Ectodermal cell (in vitro differentiated cells): ENCODE results near the gene RPA3.
"Not testable (repeated sequence)": the region's sequence is repeated elsewhere in the genome, so short reads cannot be mapped to it uniquely, and the experiment has no call there.

ENCODE experiments used
- H3K27ac ChIP-seq: 2 replicates; pipeline ENCODE4 v1.7.0; 2013; ENCODE audit warnings: mild to moderate bottlenecking, low read depth, low read length; ENCODE audit not compliant: insufficient read depth, poor library complexity, severe bottlenecking
- H3K27me3 ChIP-seq: 2 replicates; pipeline ENCODE4 v1.7.0; 2013; ENCODE audit warnings: mild to moderate bottlenecking, low read length; ENCODE audit not compliant: insufficient read depth, control insufficient read depth, poor library complexity, severe bottlenecking
- H3K36me3 ChIP-seq: one replicate; pipeline ENCODE4 v1.7.0; 2013; ENCODE audit warnings: low read length; ENCODE audit not compliant: control insufficient read depth, insufficient read depth
- H3K4me1 ChIP-seq: one replicate; pipeline ENCODE4 v1.7.0; 2013; ENCODE audit warnings: low read length; ENCODE audit not compliant: control insufficient read depth, insufficient read depth
- H3K4me3 ChIP-seq: 2 replicates; pipeline ENCODE4 v1.7.0; 2013; ENCODE audit warnings: low read depth, low read length, control low read depth; ENCODE audit not compliant: insufficient read depth
- H3K9me3 ChIP-seq: 2 replicates; pipeline ENCODE4 v1.7.0; 2013; ENCODE audit warnings: mild to moderate bottlenecking, low read length, moderate library complexity; ENCODE audit not compliant: control insufficient read depth
- WGBS, 2 experiments: methylation state at CpG; one replicate each; pipeline ENCODE4 v1.1.7; 2013; ENCODE audit warnings: missing lambda C conversion rate in 2 of 2; 5-methylcytosine and 5-hydroxymethylcytosine counted together

RPA3 gene

GRCh38 chr7:7664291-7664690 is 54.1 kb downstream of the RPA3 start:
- Histone ChIP-seq H3K36me3 (no peaks in the 10 kb centered on the region), H3K27ac (no peak overlapping the region)
- 88 to 94% methylated on average over 3 of the region's 3 CpGs for WGBS, 2 experiments

GRCh38 chr7:7662527-7662926 is 55.9 kb downstream of the RPA3 start:
- H3K4me1 ChIP-seq = no peaks in the 10 kb centered on the region

More at GRCh38 chr7:7664291-7664690, 54.1 kb downstream of the RPA3 start:
- H3K4me3 ChIP-seq = no peak overlapping the region
- H3K4me1 ChIP-seq = no peaks in the 10 kb centered on the region
- H3K27me3 ChIP-seq = no peaks in the 10 kb centered on the region
- no peaks in the 10 kb centered on the region for H3K9me3 ChIP-seq

GRCh38 chr7:7656459-7656858 is 61.9 kb downstream of the RPA3 start:
- H3K9me3 ChIP-seq, H3K36me3 ChIP-seq, H3K27ac ChIP-seq, H3K27me3 ChIP-seq, H3K4me3 ChIP-seq, H3K4me1 ChIP-seq: not testable (repeated sequence)
- WGBS, 2 experiments = 94 to 95% methylated on average over 2 to 3 of the region's 3 CpGs

More at GRCh38 chr7:7662527-7662926, 55.9 kb downstream of the RPA3 start:
- no peaks in the 10 kb centered on the region for H3K9me3 ChIP-seq
- no peak overlapping the region for H3K27ac ChIP-seq
- no peaks in the 10 kb centered on the region for H3K27me3 ChIP-seq
- 70 to 71% methylated on average over 6 of the region's 6 CpGs for WGBS, 2 experiments
- no peaks in the 10 kb centered on the region for H3K36me3 ChIP-seq
- H3K4me3 ChIP-seq = no peak overlapping the region

GRCh38 chr7:7654964-7655715 is 63.3 kb downstream of the RPA3 start:
- no peaks in the 10 kb centered on the region for H3K4me1 ChIP-seq
- no peaks in the 10 kb centered on the region for H3K27me3 ChIP-seq
- 94 to 100% methylated on average over 2 of the region's 4 CpGs for WGBS, 2 experiments
- H3K27ac ChIP-seq = no peak overlapping the region
- no peak overlapping the region for H3K4me3 ChIP-seq
- H3K9me3 ChIP-seq = no peaks in the 10 kb centered on the region
- no peaks in the 10 kb centered on the region for H3K36me3 ChIP-seq

- Histone ChIP-seq H3K4me1 (no peaks in the 10 kb centered on the region), H3K27me3 (no peaks in the 10 kb centered on the region), H3K36me3 (no peaks in the 10 kb centered on the region), H3K27ac (no peak overlapping the region), H3K4me3 (no peak overlapping the region), H3K9me3 (no peaks in the 10 kb centered on the region)
- 40 to 52% methylated on average over 2 to 3 of the region's 3 CpGs for WGBS, 2 experiments
These were observed 64.7 kb downstream of the RPA3 start for GRCh38 chr7:7653593-7654187.

GRCh38 chr7:7652798-7653540 is 65.4 kb downstream of the RPA3 start:
- Histone ChIP-seq H3K27me3 (no peaks in the 10 kb centered on the region), H3K4me1 (no peaks in the 10 kb centered on the region), H3K27ac (no peak overlapping the region), H3K9me3 (no peaks in the 10 kb centered on the region), H3K36me3 (no peaks in the 10 kb centered on the region), H3K4me3 (no peak overlapping the region)
- WGBS, 2 experiments = no CpG with 5 or more reads among the region's 1 CpG

GRCh38 chr7:7651479-7651878 is 66.9 kb downstream of the RPA3 start:
- Histone ChIP-seq H3K27ac (no peak overlapping the region), H3K9me3 (no peaks in the 10 kb centered on the region), H3K4me3 (no peak overlapping the region), H3K4me1 (no peaks in the 10 kb centered on the region), H3K27me3 (no peaks in the 10 kb centered on the region), H3K36me3 (no peaks in the 10 kb centered on the region)
- 60 to 100% methylated on average over 2 to 3 of the region's 3 CpGs for WGBS, 2 experiments

GRCh38 chr7:7650682-7651206 is 67.7 kb downstream of the RPA3 start:
- no peaks in the 10 kb centered on the region for H3K27me3 ChIP-seq
- no peak overlapping the region for H3K4me3 ChIP-seq
- WGBS, 2 experiments = 91 to 98% methylated on average over 2 of the region's 2 CpGs
- H3K27ac ChIP-seq = no peak overlapping the region
- no peaks in the 10 kb centered on the region for H3K4me1 ChIP-seq
- no peaks in the 10 kb centered on the region for H3K9me3 ChIP-seq
- H3K36me3 ChIP-seq = no peaks in the 10 kb centered on the region

GRCh38 chr7:7647495-7648036 is 70.8 kb downstream of the RPA3 start:
- no peak overlapping the region for H3K4me3 ChIP-seq
- WGBS, 2 experiments = 87 to 88% methylated on average over 3 to 5 of the region's 6 CpGs
- no peaks in the 10 kb centered on the region for H3K36me3 ChIP-seq
- H3K27me3 ChIP-seq = no peaks in the 10 kb centered on the region
- no peak overlapping the region for H3K27ac ChIP-seq
- no peaks in the 10 kb centered on the region for H3K9me3 ChIP-seq
- no peaks in the 10 kb centered on the region for H3K4me1 ChIP-seq

- H3K27me3 ChIP-seq = no peaks in the 10 kb centered on the region
- H3K36me3 ChIP-seq = no peaks in the 10 kb centered on the region
- H3K27ac ChIP-seq = no peak overlapping the region
- no peaks in the 10 kb centered on the region for H3K4me1 ChIP-seq
- H3K9me3 ChIP-seq = no peaks in the 10 kb centered on the region
- no peak overlapping the region for H3K4me3 ChIP-seq
- 86 to 97% methylated on average over 3 to 6 of the region's 6 CpGs for WGBS, 2 experiments
These were observed 76.3 kb downstream of the RPA3 start for GRCh38 chr7:7642081-7642480.
